D341Med (cell line): Measurements from ENCODE around the gene STAB1.

ENCODE experiments used
- DNase-seq: peaks from one replicate; pipeline ENCODE4 v3.0.0; 2012; ENCODE audit warnings: low spot score

The STAB1 gene

DNA sequence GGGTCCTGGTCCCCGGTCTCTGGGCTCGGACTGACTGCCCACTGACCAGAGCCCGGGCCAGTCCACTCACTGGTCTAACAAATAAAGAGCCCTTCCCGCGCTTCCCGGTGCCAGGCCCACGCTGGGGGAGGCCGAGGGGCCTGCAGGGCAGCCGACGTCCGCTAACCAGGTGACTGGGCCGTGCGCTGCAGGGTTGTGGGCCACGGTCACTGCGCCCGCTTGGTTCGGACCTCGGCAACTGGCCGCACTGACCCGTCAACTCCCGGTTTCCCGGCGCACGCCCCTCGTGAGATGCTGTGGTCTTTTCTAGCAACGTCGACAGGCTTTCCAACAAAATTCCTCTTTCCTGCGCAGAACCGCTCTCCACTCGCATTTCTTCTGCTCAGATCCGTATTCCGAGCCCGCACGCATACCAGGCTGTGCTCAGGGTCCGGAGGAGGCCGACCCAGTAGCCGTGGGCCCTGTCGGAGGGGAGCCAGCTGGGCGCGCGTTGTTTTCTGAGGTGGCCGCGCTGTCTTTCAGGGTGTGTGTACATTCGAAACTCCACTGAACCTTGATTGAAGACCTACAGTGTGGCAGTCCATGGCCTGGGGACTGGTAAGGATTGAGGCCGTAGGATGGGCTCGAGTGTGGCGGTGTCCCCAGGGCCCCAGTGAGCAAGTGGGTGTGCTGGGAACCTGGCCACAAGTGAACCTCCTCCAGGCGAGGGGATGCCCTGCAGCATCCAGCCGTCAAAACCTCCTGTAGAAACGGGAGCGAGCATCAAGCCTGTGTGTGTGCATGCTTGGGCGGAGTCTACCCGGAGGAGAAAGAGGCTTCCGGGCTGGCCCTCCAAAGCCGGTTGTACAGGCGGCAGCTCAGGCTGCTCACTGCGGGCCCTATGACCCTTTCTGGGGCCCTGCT, 39.4 kb downstream of the STAB1 start:
- peak; percentile 51 for DNase-seq

DNA sequence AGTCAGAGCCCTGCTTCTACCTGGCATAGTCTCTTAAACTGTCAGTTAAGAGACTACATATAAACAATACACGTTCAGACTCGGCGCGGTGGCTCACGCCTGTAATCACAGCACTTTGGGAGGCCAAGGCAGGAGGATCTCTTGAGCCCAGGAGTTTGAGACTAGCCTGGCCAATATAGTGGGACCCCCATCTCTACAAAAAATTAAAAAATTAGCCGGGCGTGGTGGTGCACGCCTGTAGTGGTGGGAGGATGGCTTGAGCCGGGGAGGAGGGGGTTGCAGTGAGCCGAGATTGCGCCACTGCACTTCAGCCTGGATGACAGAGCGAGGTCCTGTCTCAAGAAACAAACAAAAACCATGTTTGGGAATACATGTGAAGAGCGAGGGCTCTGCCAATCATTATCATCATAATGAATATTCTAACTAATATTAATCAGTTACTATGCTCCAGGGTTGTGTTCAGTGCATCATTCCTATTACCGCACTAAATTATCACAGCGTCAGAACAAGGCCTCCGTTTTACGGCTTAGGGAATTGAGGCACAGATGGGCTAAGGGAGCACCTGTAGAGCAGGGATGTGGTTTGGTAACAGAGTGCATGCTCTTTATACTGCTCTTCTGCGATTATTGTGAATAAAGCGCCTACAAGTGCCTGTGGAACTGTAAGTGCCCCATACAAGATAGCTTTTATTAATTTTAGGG, 40.4 kb downstream of the STAB1 start:
- no peak for DNase-seq

DNA sequence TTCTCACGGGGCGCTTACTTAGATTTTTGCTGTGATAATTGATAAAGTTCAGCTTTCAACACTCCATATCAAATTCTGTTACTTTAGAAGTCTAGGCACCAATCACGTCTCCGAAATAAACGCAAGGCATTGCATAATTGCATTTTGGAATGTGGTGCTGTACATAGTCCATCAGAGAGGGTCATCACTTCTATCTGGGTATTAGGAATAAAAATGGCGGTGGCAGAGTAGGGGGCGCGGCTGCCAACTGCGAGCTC, 40.9 kb downstream of the STAB1 start:
- DNase-seq, result no peak

DNA sequence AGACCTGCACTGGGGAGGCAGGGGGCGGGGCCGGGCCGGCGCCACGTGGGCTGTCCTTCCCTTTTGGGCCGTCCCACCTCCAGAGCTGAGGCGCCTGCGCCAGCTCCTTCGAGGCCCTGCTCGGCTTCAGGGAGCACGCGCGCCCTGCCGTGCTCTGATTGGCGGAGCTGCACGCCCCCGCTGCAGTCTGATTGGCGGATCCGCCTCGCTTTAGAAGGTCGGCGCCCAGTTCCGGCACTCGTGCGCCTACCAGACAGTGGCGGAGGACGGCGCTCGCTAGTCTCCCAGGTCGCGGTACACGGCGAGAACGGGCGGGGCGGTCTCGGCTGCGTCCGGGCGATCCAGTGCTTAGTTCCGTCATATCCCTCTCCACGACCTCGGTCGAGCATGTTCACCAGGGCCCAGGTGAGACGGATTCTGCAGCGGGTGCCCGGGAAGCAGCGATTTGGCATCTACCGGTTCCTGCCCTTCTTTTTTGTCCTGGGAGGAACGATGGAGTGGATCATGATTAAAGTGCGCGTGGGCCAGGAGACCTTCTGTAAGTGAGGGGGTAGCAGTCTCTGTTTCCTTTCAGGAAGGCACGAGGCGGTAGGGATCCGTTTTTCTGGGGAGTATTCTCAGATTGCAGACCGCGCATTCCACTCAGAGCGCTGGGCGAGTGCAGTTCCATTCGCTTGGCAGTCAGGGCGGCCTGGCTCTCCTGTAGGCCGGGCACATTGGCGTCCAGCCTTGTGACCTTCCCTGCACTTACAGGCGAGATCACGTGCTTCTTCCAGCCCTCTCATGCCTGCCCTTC, 41.4 kb downstream of the STAB1 start, which contains the start of gene UQCC5:
Gene UQCC5 (plus strand): TSS at position 237 of the 796 bp plus-strand sequence. CDS start 151 bp downstream, at position 388.
- DNase-seq, result peak; percentile 97

DNA sequence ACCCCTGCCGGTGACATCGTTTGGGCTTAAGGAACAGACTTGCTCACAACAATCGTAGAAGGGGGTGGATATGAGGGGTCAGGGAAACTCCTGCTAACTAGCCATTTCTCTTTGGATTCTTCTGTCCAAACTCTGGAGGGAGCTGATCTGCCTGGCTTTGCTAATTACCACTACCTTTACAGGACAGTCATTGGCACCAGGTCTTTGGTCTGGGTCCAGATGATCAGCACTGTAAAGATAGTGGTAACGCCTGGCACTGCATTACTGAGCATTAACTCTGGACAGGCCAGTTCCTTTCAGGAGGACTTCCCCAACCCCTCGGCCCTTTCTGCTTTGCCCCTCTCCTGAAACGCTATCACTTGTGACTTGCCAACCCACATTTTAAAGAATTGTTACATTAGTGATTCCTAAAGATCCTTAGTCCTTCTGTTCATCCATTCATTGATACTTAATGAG, 42.1 kb downstream of the STAB1 start:
- DNase-seq, result no peak

DNA sequence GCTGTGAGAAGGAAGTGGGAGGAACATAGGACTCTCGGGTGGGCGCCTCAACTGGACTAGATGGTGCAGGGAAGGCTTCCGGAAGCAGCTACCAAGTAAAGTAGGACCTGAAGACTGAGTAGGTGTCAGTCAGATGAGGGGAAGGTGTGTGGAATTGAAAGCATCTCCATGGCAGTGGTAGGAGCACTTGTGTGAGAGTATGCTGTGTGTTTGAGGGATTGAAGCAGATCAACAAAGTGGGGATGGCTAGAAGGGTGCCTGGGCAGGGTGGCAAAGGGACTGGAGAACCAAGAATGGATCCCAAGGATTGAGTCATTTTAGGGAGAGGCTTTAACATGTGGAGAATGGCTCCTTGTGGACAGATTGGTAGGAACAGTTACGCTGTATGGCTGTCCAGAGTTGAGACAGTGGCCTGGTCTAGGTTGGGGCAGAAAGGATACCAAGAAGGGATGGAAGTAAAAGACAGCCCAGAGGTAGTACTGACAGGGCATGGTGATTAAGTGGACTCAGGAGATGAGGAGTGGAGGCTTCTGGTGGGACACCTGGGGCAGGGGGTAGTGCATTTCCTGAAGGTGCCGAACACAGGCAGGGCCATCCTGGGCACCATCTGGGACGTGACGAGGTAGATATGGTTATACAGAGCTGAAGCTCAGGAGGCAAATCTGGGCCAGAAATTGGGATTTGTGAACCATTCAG, 42.7 kb downstream of the STAB1 start:
- DNase-seq, result no peak

DNA sequence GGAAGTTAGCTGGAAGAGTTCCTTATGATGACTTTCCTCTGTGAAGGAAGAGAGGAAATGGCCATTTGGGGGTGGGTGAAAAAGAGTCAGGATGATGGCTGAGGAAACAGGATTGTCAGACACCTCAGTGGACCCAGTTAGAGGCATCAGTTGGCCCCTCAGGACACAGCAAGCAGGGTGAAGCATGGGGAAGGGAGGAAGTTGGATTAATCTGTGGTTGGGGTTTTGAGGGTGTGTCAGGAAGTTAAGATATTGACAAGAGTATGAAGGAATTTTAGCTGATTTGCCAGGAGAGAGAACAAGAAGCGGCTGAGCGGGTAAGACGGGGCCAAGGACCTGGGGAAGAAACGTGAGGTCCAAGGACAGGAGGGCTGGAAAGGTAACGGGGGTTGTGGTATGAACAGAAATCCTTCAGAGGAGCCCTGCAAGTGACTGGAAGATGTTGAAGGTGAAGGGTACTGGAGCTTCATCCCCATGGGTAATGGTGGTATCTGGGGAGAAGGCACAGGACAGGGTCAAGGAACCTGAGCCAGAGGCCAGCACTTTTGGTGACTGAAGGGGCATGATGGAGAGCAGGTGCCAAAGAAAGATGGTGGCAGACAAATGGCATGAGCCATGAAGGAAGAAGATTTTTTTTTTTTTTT, 44.0 kb downstream of the STAB1 start:
- no peak for DNase-seq

DNA sequence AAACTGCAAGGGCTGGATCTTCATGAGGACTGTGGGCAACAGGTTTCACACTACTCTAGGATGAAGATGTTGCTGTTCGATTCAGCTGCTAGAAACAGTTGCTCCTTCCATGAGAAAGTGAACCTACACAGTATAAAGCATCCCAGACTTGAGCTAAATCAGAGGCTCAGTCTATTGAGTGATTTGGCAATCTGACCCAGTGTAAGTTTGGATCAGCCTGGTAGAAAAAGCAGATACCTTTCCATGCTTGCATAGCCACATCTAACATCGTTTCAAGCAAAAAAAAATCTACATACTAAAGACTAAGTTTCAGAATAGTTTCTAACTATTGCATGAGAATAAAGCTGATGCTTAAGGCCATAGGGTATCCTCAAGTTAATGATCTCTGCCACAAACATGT, 45.9 kb downstream of the STAB1 start:
- DNase-seq, result no peak

DNA sequence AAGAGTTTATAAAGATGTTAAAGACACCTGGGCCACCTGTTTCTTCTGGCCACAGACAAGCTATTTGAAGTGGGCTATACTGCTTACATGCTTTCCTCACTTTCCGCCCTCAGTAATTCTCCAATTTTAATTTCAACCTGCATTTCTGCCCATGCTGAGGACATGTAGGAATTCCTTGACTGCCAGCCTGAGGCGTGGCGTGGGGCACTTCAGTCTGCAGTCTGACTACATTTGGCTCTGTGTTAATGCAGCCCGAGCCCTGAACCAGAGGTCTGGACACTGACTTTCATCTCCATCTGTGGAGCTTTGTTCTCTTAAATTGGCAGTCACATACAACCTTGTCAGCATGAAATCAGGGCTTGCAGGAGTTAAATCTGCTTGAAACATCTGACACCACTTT, 49.8 kb downstream of the STAB1 start:
- DNase-seq, result no peak

DNA sequence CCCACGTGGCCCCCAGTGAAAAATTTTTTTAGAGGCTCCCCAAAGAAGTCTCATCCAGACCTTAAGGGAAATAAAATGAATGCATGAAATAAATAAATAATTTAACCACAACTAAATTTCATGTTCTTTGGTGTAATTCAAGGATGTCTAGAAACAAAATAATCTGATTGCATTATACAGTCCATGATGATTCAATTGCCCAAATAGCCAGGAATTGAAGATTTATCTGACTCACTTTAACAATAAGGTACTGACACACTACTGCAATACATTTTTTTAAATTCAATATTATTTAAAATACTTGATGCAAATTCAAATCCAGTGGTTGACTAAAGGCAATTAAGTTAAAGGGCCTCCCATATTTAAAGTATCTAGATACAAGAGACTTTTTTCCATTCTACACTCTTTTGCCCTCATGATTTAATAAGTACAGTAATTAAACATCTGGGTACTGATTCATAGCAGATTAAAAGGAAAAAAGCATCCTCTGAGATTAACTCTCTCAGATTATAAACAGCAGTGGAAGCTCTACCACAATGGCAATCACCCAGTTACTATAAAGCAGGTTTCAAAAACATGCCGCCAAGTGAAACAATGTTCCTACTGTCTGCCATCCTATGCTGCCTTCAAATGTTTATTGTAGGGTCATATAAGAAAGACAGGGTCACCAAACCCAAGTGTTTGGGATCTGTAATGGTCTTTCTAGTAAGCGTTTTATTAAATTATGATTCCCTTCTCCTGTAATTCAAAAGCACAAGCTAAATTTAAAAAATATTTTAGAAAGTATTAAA, 51.2 kb downstream of the STAB1 start:
- DNase-seq, result no peak

DNA sequence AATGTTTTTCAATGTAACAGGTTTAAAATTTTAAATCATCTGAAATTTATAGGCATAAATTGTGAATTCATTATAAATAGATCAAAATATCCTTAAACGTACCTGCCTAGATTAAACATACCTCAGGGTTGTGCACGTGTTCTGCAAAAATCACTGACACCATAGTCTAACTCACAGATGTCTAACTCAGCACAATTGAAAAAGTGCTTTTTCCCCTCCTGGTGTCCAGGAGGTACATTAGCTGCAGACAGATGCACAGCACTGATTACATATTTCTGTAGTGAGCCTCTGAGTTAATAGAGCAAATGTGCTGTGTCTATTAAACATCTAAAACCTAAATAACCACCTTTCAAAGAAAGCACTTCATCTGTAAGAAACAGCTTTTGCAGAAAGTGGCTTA, 52.0 kb downstream of the STAB1 start:
- no peak for DNase-seq

DNA sequence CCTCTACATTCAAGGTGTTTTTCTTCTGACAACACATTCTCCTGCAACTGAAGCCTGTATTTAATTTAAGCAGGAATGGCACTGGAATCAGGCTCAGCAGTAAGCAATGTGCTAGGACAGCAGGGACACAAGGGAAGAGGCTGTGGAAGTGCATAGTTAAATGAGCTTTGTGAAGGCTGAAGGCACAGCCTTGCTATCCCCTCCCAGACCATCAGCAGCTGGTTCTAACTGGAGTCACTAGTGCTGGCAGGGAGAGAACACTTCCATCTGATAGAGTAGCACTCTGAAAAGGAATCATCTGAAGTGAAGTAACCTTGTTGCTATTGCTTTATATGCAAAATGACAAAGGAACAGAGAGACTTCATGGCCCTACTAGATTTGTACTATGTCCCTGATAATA, 56.0 kb downstream of the STAB1 start:
- no peak for DNase-seq

DNA sequence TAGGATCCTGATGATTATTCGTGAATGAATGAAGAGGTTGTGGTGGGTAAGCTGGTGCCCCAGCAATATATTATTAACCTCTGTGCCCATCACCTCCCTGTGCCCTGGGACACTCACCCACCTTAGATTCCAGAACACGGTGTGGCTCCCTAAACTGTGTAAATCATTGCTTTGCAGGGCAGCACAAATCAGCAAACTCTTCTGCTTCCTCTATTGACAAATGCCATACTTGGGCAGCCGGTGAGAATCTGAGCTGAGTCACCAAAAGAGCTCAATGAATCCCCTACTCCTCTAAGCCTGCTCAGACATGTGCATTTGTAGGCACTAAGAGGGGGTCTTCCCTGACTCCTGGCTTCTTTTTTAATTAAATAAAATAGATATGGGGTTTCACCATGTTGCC, 57.0 kb downstream of the STAB1 start:
- DNase-seq, result no peak

DNA sequence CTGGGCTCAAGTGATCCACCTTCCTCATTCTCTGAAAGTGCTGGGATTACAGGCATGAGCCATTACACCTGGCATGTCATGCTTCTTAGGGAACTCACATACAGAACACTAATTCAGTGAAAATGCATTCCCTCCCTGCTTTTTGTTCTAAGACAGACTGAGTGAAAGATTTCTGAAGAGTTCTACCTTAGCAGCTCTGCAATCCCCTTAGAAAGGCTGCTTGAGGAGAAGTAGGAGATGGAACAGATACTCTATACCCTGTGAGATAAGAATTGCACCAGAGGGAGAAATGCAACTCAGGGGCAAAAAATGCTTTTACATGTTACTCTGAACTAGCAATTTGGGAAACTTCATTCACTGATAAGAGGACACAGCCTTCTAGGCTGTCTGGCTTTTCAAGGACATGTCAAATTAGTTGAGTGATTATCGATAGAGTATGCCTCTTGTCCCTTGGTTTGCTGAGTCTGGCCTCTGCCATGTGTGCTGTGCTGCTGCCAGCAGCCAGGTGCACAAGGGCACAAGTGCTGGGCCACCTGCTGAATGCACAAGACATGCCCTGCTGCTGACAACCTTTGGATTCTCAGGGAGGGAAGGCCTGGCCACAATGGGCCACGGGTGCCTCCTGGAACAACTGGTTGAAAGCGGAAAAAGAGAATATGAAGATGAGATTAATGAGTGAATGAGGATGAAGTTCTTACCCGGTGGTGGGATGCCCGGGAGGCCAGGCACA, 59.1 kb downstream of the STAB1 start:
- no peak for DNase-seq

DNA sequence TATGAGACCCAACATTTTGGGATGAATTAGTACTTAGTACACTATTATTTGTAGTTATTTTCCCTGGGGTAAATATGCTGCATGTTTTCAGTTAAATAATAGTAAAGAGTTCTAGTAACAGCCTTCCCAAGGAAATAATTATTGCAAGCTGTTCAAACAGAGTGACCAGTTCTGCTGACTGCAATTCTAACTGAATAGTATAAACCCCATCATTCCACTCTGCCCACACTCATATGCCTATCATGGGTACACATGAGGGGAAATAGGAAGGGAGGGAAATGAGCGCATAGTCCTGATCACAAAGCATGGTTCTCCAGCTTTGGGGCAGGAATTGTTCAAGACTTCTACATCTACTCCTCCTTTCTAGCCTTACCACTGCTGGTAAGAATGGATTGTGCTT, 59.9 kb downstream of the STAB1 start:
- DNase-seq, result no peak

DNA sequence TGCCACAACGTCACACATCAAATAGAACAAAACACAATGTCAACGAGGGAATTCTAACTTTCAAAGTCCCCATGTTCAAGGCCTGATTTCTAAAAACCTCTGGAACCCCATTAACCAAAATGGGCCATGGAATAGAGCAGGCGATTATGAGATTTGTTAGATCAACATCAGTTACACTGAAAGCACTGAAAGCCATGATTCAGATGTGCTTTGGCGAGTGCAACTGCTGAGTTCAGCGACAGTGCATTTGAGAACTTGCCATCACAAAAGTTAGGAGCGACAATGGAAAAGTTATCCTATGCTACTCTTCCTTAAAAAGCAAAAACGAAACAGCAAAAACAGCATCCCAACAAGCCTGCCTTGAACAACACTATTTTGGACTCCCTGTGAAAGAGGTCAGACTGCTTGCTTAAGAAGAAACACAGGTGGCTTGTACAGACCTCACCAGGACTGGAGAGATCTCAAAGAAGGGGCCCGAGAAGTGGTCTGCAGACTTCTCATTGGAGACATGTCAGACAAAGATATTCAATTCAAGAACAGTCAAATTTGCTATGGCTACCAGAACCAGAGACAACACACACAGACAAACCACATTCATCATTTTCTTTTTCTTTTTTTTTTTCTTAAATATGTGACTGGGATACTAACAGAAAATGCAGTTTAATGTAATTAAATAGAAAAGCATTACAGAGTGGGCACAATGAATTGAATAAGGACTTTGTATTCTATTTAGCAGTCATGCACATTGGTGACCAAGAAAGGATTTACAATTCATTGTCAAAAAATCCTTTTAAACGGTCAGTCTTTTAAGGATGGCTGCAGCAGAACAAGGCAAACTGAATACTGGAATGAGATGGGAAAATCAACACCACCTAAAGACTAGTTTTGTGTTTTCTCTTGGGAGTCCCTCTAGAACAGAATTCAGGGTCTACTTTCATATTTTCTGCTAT, 62.1 kb downstream of the STAB1 start:
- no peak for DNase-seq

DNA sequence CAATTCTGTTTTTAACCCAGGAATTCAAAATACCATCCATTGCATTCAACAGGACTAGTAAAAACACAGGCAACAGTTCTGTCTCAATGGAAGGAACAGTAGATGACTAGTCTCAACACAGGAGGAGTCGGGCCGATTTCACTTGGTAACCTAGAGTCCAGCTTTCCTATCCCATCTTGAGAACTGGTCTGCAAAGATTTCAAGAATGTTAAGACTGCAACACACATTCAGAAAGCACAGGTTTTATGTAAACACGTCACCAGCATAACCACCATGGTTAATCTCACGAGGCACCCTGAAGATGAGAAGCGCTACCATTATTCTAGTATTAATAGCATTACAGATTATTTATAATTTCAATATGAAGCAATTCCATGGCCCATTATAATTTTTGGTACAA, 63.3 kb downstream of the STAB1 start:
- no peak for DNase-seq

DNA sequence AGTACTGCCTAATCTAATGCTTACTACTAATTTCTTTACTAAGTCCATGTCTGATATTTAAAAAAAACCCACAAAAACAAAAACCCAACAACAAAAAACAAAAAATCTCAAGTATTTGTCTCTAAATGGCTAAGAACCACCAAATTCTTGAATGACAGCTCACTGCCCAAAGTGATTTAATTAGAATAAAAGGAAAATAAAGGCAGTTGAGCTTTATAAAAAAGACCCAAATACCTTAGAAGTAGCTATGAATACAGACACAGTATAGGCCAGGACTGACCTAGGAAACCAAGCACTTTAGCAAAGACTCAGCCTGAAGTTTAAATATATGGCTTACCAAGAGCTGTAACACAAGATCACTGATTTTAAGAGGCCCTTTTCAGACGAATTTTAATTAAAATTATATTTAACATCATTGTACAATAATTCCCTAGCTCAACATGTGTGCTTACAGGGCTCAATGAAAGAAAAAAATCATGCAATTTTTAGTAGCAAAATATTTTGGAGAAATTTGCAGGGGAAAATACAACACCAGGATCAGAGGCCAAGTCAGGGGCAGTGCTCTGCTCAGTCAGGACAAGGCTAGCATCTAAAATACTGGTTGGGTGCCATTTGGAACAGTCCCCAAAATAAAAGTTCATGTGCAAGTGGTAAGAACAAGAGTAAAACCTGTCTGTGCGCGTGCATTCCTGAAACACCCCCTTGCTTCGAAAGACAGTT, 66.0 kb downstream of the STAB1 start:
- DNase-seq, result no peak
